GM23338 (cell line): ENCODE data around the gene IL21R. TPM values are rescaled to one million over a fixed set of nuclear protein-coding genes. Genes with fewer than 3 reads are reported as not detected.

Source experiments
- ATAC-seq: fragments of 200-7000 bp; cut with Tn5 transposase; 3 replicates; pipeline ENCODE4 v1.9.1; 2020
- DNase-seq: peaks from one replicate; pipeline ENCODE4 v3.0.0-alpha.2; 2015; ENCODE audit warnings: low spot score
- H2AFZ ChIP-seq: fragments of 200-600 bp; sonication (generic); 2 replicates; pipeline ENCODE4 v1.8.0; 2016; ENCODE audit warnings: antibody characterized with exemption, mild to moderate bottlenecking, moderate library complexity
- H3F3A ChIP-seq: fragments of 200-600 bp; sonication (generic); replicated peaks from 2 replicates; pipeline ENCODE4 v1.8.0; 2017; ENCODE audit warnings: antibody characterized with exemption, mixed run types, low read depth
- H3K27ac ChIP-seq: fragments of 200-600 bp; sonication (generic); 2 replicates; pipeline ENCODE4 v1.6.1; 2016; ENCODE audit warnings: low read depth
- H3K27me3 ChIP-seq: fragments of 200-600 bp; sonication (generic); 2 replicates; pipeline ENCODE4 v1.8.0; 2016; ENCODE audit warnings: mild to moderate bottlenecking, mixed run types, moderate library complexity; ENCODE audit not compliant: insufficient read depth
- H3K36me3 ChIP-seq: fragments of 200-600 bp; sonication (generic); 2 replicates; pipeline ENCODE4 v1.8.0; 2016; ENCODE audit warnings: mild to moderate bottlenecking; ENCODE audit not compliant: insufficient read depth
- H3K4me1 ChIP-seq: fragments of 200-600 bp; sonication (generic); 2 replicates; pipeline ENCODE4 v1.8.0; 2016; ENCODE audit warnings: mild to moderate bottlenecking, moderate library complexity; ENCODE audit not compliant: insufficient read depth
- H3K4me2 ChIP-seq: fragments of 200-600 bp; sonication (generic); 2 replicates; pipeline ENCODE4 v1.7.1; 2017; ENCODE audit warnings: mixed run types
- H3K4me3 ChIP-seq: fragments of 200-600 bp; sonication (generic); 2 replicates; pipeline ENCODE4 v1.6.1; 2016; ENCODE audit warnings: mixed run types
- H3K79me2 ChIP-seq: fragments of 200-600 bp; sonication (generic); replicated peaks from 2 replicates; pipeline ENCODE4 v1.8.0; 2017; ENCODE audit warnings: mild to moderate bottlenecking; ENCODE audit not compliant: insufficient read depth
- H3K9me2 ChIP-seq: fragments of 200-600 bp; sonication (generic); 2 replicates; pipeline ENCODE4 v1.8.0; 2017; ENCODE audit not compliant: insufficient read depth
- H4K20me1 ChIP-seq: fragments of 200-600 bp; sonication (generic); replicated peaks from 2 replicates; pipeline ENCODE4 v1.8.0; 2017; ENCODE audit warnings: mild to moderate bottlenecking; ENCODE audit not compliant: insufficient read depth
- H3K27ac Mint-ChIP-seq: 2 replicates; pipeline ENCODE4 v1.8.0; 2020; ENCODE audit warnings: inconsistent platforms, mild to moderate bottlenecking, moderate library complexity, mixed read lengths
- H3K27me3 Mint-ChIP-seq: 3 replicates; pipeline ENCODE4 v1.8.0; 2022; ENCODE audit warnings: low read depth, mild to moderate bottlenecking, moderate library complexity, mixed read lengths, inconsistent platforms; ENCODE audit not compliant: insufficient read depth, poor library complexity
- H3K36me3 Mint-ChIP-seq: 3 replicates; pipeline ENCODE4 v1.8.0; 2021; ENCODE audit warnings: low read depth, mild to moderate bottlenecking, inconsistent platforms, moderate library complexity, mixed read lengths
- H3K4me1 Mint-ChIP-seq: 3 replicates; pipeline ENCODE4 v1.8.0; 2020; ENCODE audit warnings: mild to moderate bottlenecking, inconsistent platforms, mixed read lengths
- H3K4me3 Mint-ChIP-seq: 3 replicates; pipeline ENCODE4 v1.8.0; 2021; ENCODE audit warnings: moderate library complexity, mild to moderate bottlenecking, inconsistent platforms, mixed read lengths
- H3K9me3 Mint-ChIP-seq: 3 replicates; pipeline ENCODE4 v1.8.0; 2020; ENCODE audit warnings: moderate library complexity, mild to moderate bottlenecking, inconsistent platforms, mixed read lengths
- CREB1 ChIP-seq: fragments of 250-450 bp; sonication (Bioruptor Pico); IDR thresholded peaks from 2 replicates; pipeline ENCODE4 v1.5.0; 2020; ENCODE audit warnings: low read depth, mild to moderate bottlenecking, moderate library complexity
- ETS1 ChIP-seq: IDR thresholded peaks from 2 replicates; pipeline ENCODE4 v1.6.1; 2016; ENCODE audit warnings: antibody characterized with exemption
- EZH2 ChIP-seq: fragments of 200-600 bp; sonication (generic); IDR thresholded peaks from one replicate; pipeline ENCODE4 v1.8.0; 2017; ENCODE audit warnings: antibody characterized with exemption, mild to moderate bottlenecking, low read depth; ENCODE audit not compliant: unreplicated experiment
- JUNB ChIP-seq: IDR thresholded peaks from one replicate; pipeline ENCODE4 v1.6.1; 2016; ENCODE audit warnings: antibody characterized with exemption; ENCODE audit not compliant: unreplicated experiment
- POLR2AphosphoS5 ChIP-seq: IDR thresholded peaks from 2 replicates; pipeline ENCODE4 v1.6.1; 2016; ENCODE audit warnings: antibody characterized with exemption, low read depth
- ZNF114 ChIP-seq: fragments of 250-450 bp; sonication (Bioruptor Pico); IDR thresholded peaks from 2 replicates; pipeline ENCODE4 v1.5.0; 2020; ENCODE audit warnings: mild to moderate bottlenecking, moderate library complexity
- ZNF331 ChIP-seq: fragments of 250-450 bp; sonication (Bioruptor Pico); IDR thresholded peaks from 2 replicates; pipeline ENCODE4 v1.5.0; 2020; ENCODE audit warnings: low read depth, mild to moderate bottlenecking, moderate library complexity
- polyA plus RNA-seq: library from polyadenylated mRNA; unstranded; fragments of >200 nt; fragmentation: Nextera tagmentation; extraction: Ambion mirVana; gene quantifications from 2 replicates; pipeline ENCODE4 v1.2.1, GENCODE V29; 2016
- total RNA-seq: library from RNA; depleted of rRNA; stranded (reverse); fragments of >200 nt; shearing (Covaris generic); gene quantifications from 2 replicates; pipeline ENCODE4 v1.2.3, GENCODE V29; 2014
- TF ChIP-seq, protein P1 (sequence below): fragments of 250-450 bp; sonication (Bioruptor Pico); IDR thresholded peaks from 2 replicates; pipeline ENCODE4 v1.5.0; 2020; ENCODE audit warnings: mild to moderate bottlenecking, moderate library complexity
- TF ChIP-seq, protein P2 (sequence below): IDR thresholded peaks from one replicate; pipeline ENCODE4 v1.6.1; 2018; ENCODE audit warnings: antibody characterized with exemption; ENCODE audit not compliant: unreplicated experiment

Gene IL21R
- total and polyA plus RNA-seq, 2 experiments from 2014 or later = 0.42 to 2.6 TPM

DNA sequence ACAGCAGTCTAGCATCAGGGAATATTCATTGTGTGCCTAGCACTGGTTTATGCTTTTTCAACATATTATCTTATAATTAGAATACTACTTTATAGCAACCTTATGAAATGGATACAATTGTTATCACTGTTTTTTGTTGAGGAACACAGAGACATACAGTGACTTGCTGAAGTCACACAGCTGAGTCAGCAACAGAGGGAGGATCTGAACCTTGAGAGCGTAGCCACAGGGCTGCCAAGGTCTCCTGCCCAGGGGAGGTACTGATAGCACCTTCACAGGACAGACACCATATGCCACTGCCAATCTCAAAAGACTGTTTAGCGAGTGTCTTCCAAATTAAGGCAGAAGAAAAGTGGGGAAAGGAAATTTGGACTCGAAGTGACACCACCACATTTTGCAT is 84.8 kb downstream of the IL21R start:
- Histone ChIP-seq H3F3A (no peaks in the 10 kb centered on the region), H3K36me3 (peaks cover 30% of the 10 kb centered on the region), H3K27me3 (no peaks in the 10 kb centered on the region), H3K4me2 (no peak overlapping the region), H3K79me2 (no peaks in the 10 kb centered on the region), H2AFZ (no peak overlapping the region), H4K20me1 (0 out of 2 replicates have a peak, but pooled peaks cover 3% of the 10 kb centered on the region), H3K9me2 (no peaks in the 10 kb centered on the region), H3K27ac (no peak overlapping the region), H3K4me1 (no peaks in the 10 kb centered on the region), H3K4me3 (no peak overlapping the region)
- no peaks in the 10 kb centered on the region for H3K4me1 Mint-ChIP-seq
- no peak overlapping the region for H3K27ac Mint-ChIP-seq
- no peak overlapping the region for H3K4me3 Mint-ChIP-seq
- ATAC-seq (no peak), DNase-seq (no peak)
- TF ChIP-seq EZH2 (no peak), POLR2AphosphoS5 (no peak), ZNF331 (CRISPR knock-in tag) (no peak), ZNF114 (CRISPR knock-in tag) (no peak), JUNB (no peak)
- TF ChIP-seq, protein P1, sequence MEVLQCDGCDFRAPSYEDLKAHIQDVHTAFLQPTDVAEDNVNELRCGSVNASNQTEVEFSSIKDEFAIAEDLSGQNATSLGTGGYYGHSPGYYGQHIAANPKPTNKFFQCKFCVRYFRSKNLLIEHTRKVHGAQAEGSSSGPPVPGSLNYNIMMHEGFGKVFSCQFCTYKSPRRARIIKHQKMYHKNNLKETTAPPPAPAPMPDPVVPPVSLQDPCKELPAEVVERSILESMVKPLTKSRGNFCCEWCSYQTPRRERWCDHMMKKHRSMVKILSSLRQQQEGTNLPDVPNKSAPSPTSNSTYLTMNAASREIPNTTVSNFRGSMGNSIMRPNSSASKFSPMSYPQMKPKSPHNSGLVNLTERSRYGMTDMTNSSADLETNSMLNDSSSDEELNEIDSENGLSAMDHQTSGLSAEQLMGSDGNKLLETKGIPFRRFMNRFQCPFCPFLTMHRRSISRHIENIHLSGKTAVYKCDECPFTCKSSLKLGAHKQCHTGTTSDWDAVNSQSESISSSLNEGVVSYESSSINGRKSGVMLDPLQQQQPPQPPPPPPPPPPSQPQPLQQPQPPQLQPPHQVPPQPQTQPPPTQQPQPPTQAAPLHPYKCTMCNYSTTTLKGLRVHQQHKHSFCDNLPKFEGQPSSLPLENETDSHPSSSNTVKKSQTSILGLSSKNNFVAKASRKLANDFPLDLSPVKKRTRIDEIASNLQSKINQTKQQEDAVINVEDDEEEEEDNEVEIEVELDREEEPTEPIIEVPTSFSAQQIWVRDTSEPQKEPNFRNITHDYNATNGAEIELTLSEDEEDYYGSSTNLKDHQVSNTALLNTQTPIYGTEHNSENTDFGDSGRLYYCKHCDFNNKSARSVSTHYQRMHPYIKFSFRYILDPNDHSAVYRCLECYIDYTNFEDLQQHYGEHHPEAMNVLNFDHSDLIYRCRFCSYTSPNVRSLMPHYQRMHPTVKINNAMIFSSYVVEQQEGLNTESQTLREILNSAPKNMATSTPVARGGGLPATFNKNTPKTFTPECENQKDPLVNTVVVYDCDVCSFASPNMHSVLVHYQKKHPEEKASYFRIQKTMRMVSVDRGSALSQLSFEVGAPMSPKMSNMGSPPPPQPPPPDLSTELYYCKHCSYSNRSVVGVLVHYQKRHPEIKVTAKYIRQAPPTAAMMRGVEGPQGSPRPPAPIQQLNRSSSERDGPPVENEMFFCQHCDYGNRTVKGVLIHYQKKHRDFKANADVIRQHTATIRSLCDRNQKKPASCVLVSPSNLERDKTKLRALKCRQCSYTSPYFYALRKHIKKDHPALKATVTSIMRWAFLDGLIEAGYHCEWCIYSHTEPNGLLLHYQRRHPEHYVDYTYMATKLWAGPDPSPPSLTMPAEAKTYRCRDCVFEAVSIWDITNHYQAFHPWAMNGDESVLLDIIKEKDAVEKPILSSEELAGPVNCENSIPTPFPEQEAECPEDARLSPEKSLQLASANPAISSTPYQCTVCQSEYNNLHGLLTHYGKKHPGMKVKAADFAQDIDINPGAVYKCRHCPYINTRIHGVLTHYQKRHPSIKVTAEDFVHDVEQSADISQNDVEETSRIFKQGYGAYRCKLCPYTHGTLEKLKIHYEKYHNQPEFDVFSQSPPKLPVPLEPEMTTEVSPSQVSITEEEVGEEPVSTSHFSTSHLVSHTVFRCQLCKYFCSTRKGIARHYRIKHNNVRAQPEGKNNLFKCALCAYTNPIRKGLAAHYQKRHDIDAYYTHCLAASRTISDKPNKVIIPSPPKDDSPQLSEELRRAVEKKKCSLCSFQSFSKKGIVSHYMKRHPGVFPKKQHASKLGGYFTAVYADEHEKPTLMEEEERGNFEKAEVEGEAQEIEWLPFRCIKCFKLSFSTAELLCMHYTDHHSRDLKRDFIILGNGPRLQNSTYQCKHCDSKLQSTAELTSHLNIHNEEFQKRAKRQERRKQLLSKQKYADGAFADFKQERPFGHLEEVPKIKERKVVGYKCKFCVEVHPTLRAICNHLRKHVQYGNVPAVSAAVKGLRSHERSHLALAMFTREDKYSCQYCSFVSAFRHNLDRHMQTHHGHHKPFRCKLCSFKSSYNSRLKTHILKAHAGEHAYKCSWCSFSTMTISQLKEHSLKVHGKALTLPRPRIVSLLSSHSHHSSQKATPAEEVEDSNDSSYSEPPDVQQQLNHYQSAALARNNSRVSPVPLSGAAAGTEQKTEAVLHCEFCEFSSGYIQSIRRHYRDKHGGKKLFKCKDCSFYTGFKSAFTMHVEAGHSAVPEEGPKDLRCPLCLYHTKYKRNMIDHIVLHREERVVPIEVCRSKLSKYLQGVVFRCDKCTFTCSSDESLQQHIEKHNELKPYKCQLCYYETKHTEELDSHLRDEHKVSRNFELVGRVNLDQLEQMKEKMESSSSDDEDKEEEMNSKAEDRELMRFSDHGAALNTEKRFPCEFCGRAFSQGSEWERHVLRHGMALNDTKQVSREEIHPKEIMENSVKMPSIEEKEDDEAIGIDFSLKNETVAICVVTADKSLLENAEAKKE (CRISPR knock-in tag) = no peak
- H3K36me3 Mint-ChIP-seq = peaks cover 88% of the 10 kb centered on the region
- peaks cover 10% of the 10 kb centered on the region for H3K27me3 Mint-ChIP-seq
- H3K9me3 Mint-ChIP-seq = no peaks in the 10 kb centered on the region

DNA sequence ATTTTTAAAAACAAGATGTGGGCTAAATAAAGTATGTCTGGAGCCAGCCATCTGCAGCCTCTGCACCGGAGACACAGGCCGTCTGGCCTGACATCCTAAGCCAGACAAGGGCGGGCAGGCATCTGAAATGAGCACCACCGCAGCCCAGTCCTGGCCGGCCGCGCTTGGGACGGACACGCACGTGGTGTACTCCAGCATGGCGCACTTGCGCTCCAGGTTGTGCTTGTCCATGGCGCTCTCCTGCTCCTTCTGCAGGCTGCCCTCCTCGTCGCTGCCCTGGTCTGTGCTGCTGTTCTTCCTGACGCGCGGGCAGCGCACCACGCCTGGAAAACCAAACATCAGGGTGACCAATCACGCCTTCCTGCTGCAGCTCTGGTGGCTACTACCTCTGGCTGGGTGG is 87.4 kb downstream of the IL21R start:
- Mint-ChIP-seq H3K4me1 (no peaks in the 10 kb centered on the region), H3K9me3 (no peaks in the 10 kb centered on the region), H3K4me3 (no peak overlapping the region), H3K27me3 (peaks cover 6% of the 10 kb centered on the region), H3K36me3 (peaks cover 84% of the 10 kb centered on the region), H3K27ac (no peak overlapping the region)
- Histone ChIP-seq H3K4me1 (no peaks in the 10 kb centered on the region), H2AFZ (no peak overlapping the region), H3K9me2 (no peaks in the 10 kb centered on the region), H4K20me1 (no peaks in the 10 kb centered on the region; the same call in 1 of the 2 replicates), H3K4me2 (no peak overlapping the region), H3K4me3 (no peak overlapping the region), H3K79me2 (no peaks in the 10 kb centered on the region), H3K27ac (no peak overlapping the region), H3K27me3 (no peaks in the 10 kb centered on the region), H3F3A (no peaks in the 10 kb centered on the region), H3K36me3 (peaks cover 30% of the 10 kb centered on the region; the same call in 1 of the 2 replicates)
- DNase-seq (no peak), ATAC-seq (no peak)
- TF ChIP-seq ZNF331 (CRISPR knock-in tag) (no peak), ETS1 (no peak), CREB1 (no peak), JUNB (no peak), POLR2AphosphoS5 (no peak)
- TF ChIP-seq, protein P2, sequence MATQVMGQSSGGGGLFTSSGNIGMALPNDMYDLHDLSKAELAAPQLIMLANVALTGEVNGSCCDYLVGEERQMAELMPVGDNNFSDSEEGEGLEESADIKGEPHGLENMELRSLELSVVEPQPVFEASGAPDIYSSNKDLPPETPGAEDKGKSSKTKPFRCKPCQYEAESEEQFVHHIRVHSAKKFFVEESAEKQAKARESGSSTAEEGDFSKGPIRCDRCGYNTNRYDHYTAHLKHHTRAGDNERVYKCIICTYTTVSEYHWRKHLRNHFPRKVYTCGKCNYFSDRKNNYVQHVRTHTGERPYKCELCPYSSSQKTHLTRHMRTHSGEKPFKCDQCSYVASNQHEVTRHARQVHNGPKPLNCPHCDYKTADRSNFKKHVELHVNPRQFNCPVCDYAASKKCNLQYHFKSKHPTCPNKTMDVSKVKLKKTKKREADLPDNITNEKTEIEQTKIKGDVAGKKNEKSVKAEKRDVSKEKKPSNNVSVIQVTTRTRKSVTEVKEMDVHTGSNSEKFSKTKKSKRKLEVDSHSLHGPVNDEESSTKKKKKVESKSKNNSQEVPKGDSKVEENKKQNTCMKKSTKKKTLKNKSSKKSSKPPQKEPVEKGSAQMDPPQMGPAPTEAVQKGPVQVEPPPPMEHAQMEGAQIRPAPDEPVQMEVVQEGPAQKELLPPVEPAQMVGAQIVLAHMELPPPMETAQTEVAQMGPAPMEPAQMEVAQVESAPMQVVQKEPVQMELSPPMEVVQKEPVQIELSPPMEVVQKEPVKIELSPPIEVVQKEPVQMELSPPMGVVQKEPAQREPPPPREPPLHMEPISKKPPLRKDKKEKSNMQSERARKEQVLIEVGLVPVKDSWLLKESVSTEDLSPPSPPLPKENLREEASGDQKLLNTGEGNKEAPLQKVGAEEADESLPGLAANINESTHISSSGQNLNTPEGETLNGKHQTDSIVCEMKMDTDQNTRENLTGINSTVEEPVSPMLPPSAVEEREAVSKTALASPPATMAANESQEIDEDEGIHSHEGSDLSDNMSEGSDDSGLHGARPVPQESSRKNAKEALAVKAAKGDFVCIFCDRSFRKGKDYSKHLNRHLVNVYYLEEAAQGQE = no peak
